Colon (tissue), 2 donors: ENCODE data around the gene SNCG.

Experiments used
- FAIRE-seq: peaks from 2 replicates; lab custom pipeline; 2012; peaks lifted over from hg19 to GRCh38; lab: Jason Lieb, UNC
- donor health status: control.
- donor health status: control.

The SNCG gene

DNA sequence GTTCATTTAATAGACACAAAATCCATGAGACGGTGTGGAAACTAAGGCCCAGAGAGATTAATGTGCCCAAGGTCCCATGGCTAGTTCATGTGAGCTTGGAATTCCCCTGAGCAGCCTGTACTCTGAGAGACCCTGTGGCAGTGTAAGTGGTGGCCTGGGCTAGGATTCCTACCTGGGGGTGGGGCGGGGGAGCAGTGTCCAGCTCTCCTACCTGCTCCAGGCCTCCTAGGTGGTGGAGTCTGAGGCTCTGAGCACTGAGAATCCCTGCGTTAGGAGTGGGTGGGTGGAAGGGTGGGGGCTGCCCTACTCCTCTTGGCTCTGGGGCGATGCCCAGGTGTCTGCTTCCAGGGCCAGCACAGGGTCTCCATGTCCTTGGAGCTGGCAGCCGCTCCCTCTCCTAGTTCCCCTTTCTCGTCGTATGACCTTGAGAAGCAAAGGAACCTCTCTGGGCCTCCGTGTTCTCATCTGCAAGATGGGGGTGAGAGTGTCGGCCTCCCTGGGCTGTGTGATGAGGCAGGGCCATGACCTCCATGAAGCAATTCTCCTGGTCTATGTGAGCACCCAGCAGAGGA, 2.5 kb downstream of the SNCG start:
- no peak for FAIRE-seq

GRCh38 chr10:86961481-86962091, 3.2 kb downstream of the SNCG start:
- FAIRE-seq = no peak

- no peak for FAIRE-seq
These were observed 4.0 kb downstream of the SNCG start for GRCh38 chr10:86962136-86962980.

DNA sequence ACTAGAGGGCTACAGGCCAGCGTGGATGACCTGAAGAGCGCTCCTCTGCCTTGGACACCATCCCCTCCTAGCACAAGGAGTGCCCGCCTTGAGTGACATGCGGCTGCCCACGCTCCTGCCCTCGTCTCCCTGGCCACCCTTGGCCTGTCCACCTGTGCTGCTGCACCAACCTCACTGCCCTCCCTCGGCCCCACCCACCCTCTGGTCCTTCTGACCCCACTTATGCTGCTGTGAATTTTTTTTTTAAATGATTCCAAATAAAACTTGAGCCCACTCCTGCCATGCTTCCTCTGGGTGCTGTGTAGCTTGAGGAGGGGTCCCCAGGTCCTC, 4.5 kb downstream of the SNCG start:
- no peak for FAIRE-seq

- FAIRE-seq = no peak
These were observed 5.0 kb downstream of the SNCG start for GRCh38 chr10:86963341-86963919.

GRCh38 chr10:86964061-86964846, 5.9 kb downstream of the SNCG start:
- no peak for FAIRE-seq

GRCh38 chr10:86964847-86965190, 6.4 kb downstream of the SNCG start:
- FAIRE-seq = no peak

- no peak for FAIRE-seq
These were observed 7.7 kb downstream of the SNCG start for GRCh38 chr10:86965986-86966654.

DNA sequence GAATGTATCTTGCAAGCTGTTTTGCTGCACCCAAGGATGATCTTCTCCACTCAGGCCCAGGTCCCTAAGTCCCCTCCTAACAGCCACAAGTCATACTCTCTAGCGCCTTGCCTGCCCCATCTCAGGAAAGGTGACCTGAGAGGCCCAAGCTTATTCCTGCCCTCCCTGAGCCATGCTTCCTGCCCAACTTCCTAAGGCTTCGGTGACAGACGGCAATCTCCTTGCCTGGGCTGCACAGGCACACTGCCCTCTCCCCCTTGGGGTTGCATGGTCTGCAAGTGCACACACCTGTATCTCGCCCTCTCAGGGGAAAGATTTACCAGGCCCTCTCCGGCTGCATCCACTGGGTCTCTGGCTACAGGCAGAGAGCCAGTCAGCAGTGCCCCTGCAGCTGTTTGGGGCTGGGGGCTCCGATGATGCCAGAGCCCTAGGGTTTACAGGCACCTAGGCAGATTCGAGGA, 9.1 kb downstream of the SNCG start:
- no peak for FAIRE-seq

GRCh38 chr10:86968271-86968993, 10.0 kb downstream of the SNCG start, which contains the start of gene ADIRF:
TSS of gene ADIRF (plus strand) at chr10:86968482. CDS start at chr10:86968545, 63 bp downstream.
- FAIRE-seq = no peak

DNA sequence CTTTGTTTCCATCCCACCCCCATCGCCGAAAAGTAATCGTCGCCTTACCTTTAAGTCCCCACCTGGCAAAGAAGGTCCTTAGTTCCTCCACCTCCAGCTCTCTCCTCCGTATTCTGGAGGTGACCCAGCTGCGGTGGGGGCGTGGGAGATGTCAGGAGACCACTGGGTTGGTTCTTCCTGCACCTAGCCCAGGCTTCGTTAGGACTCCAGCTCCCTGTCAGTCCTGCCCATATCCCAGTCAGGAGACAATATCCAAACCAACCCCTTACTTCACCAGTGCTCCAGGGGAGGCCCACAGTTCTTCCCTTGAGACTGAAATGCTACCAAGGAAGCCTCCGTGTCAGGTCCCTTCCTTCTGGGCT, 10.6 kb downstream of the SNCG start:
- no peak for FAIRE-seq

DNA sequence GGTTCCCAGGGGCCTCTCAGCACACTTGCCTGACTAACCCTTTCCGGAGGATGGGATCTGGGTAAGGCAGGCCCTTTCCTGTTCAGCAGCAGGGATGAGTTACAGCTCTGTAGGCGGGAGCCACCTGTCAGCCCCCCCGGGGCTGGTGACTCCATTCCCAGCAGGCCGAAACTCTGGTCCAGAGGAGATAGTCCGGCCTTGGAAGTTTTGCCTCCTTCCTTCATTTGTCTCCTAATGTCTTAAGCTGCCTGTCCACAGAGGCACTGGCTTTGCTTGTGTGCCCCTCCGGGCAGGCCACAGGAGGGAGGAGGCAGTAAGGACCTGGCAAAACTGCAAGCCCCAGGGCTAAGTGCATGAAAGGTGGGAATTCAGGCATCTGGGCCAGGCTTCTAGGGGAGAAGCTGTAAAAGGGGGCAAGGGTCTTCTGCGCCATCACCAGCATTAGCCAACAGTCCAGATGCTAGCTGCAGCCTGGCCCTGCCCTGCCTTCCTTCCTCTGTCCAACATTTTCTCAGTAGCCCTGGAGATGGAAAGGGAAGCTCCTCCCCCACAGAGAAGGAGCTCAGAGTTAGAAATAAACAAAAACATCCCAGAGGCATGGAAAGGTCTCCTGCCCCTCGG, 11.1 kb downstream of the SNCG start:
- FAIRE-seq = no peak

DNA sequence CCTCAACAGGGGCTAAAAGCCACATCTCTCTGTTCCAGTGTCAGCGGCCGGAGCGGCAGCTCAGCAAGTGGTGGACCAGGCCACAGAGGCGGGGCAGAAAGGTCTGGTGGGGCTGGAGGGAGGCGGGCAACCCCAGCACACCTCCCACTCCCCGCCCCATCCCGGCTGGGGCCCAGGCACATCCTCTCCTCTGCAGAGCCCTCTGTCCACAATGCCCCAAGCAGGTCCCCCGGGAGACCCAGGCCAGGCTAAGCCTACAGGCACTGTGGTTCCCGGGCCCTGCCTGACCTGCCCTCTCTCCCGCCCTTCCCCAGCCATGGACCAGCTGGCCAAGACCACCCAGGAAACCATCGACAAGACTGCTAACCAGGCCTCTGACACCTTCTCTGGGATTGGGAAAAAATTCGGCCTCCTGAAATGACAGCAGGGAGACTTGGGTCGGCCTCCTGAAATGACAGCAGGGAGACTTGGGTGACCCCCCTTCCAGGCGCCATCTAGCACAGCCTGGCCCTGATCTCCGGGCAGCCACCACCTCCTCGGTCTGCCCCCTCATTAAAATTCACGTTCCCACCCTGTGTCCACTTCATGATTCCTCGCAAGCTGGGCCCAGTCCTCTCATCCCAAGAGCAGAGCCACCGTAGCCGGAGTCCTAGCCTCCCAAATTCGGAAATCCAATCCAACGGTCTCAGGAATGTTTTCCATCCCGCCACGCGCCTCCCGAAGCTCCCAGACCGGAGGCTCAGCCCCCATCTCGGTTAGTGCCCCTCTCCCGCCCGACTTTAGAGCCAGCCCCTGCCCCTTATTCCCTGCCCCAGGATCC, 12.0 kb downstream of the SNCG start:
- FAIRE-seq = no peak

- FAIRE-seq = no peak
These were observed 12.5 kb downstream of the SNCG start for GRCh38 chr10:86970982-86971231.

DNA sequence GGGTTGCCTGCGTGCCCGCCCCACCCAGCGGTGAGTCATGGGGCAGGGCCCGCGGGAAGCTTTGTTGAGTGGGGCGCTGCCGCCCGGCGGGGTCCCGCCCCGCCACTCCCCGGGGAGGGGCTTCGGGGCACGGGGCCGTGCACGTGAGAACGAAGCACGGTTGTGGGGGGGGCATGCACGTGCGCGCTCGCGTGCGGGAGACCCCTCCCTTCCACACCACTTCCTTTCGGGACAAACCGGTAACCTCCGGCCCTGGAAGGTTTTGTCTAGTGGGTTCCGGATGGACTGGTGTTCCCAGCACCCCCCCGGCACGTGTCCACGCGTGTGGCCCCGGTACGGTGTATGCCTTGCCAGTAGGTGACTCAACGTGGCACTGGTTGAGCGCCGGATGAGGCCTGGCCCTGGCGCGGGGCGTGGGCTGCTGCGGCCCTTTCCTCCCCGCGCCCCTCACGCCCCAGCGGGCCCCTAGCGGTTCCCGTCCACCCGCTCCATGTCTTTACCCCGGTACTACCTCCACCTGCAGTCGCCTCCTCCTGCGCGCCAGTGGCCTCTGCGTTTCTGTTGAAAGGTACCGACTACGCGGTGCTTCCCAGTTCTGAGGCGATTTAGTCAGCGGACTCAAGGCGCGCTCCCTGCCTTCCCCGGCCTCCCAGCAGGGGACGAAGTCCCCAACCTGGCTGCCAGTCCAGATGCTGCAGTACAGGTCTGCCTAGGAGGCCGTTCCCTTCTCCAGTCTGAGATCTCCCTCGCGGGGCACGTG, 13.0 kb downstream of the SNCG start:
- no peak for FAIRE-seq

DNA sequence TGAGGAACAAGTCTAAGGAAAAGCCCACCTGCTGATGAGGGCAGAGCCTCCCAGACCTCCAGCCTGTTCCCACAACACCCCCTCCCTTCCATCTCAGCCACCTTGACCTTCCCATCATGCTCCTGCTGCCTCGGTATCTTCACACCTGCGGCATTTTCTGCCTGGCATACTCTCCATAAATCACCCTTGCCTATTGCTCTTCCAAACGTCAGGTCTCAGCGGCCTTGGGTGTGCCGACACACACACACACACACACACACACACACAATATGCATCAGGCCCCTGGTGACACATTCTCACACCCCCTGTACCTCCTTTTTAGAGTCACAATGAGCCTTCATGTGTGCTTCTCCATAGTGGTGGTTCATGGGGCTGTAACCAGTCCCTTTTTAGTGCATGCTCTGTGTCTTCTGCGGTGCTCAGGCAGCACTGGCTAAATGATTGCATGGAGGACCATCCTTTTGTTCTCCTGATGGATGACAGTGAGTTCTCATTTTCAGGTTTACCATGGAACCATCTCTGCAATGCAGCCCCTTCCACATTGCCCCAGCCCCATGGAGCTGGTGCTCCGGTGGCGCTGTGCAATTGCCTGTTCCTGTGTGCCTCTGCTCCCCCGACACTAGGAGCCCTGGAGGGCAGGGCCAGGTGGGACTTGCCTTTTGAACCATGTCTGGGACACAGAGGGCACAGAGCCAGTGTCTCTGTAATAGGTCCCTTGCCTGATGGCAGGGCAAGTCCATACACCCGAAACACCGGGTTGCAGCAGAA, 14.4 kb downstream of the SNCG start:
- FAIRE-seq = no peak

- no peak for FAIRE-seq
These were observed 16.1 kb downstream of the SNCG start for GRCh38 chr10:86974484-86974883.

- no peak for FAIRE-seq
These were observed 18.1 kb downstream of the SNCG start for GRCh38 chr10:86976362-86977056.
